GM12892 (cell line): ENCODE results near the gene ADAMTS16.

ENCODE experiments used
- POLR2A ChIP-seq: IDR thresholded peaks from 2 replicates; pipeline ENCODE4 v1.6.1; 2011; ENCODE audit warnings: low read depth, low read length, control low read depth
- POLR2AphosphoS5 ChIP-seq: IDR thresholded peaks from 2 replicates; pipeline ENCODE4 v1.6.1; 2011; ENCODE audit warnings: low read depth, low read length, control low read depth

GRCh38 chr5:5321137-5321536 is 181.0 kb downstream of the ADAMTS16 start:
- no peak for TF ChIP-seq POLR2A
- no peak for TF ChIP-seq POLR2AphosphoS5
